Transverse colon (tissue), 4 donors: Measurements from ENCODE around the gene COPS7A. TPM values are rescaled to one million over a fixed set of nuclear protein-coding genes. Genes with fewer than 3 reads are reported as not detected.
"Not testable (repeated sequence)": the region's sequence is repeated elsewhere in the genome, so short reads cannot be mapped to it uniquely, and the experiment has no call there.

Source experiments
- DNase-seq: peaks from one replicate; pipeline ENCODE4 v3.0.0-alpha.2; 2019
- H3K27ac ChIP-seq, 4 donors: fragments of 200-600 bp; sonication (generic); 2 replicates each; pipeline ENCODE4 v1.5.1; 2016 to 2018; ENCODE audit warnings: inconsistent platforms in 4 of 4
- H3K27me3 ChIP-seq: fragments of 200-600 bp; sonication (generic); 2 replicates; pipeline ENCODE4 v1.5.1; 2017; ENCODE audit warnings: inconsistent platforms
- H3K36me3 ChIP-seq, 4 donors: fragments of 200-600 bp; sonication (generic); 2 replicates each; pipeline ENCODE4 v1.5.1; 2017 to 2019; ENCODE audit warnings: inconsistent platforms in 4 of 4
- H3K4me1 ChIP-seq, 4 donors: fragments of 200-600 bp; sonication (generic); 2 replicates each; pipeline ENCODE4 v1.5.1; 2017 to 2020; ENCODE audit warnings: inconsistent platforms in 4 of 4
- H3K4me3 ChIP-seq, 4 donors: fragments of 200-600 bp; sonication (generic); 1 replicate in 1 of 4; 2 replicates in 3 of 4; pipeline versions ENCODE4 v1.5.1 to v1.6.1; 2017 to 2019; ENCODE audit warnings: inconsistent platforms in 4 of 4
- H3K9me3 ChIP-seq, 2 donors: fragments of 200-600 bp; sonication (generic); 2 replicates each; pipeline ENCODE4 v1.5.1; 2017 to 2019; ENCODE audit warnings: inconsistent platforms in 2 of 2
- CTCF ChIP-seq, 5 experiments: fragments of 200-600 bp in 3 of 5; fragments of 450-650 bp in 2 of 5; sonication (generic) in 3 of 5; IDR thresholded peaks; 1 replicate in 2 of 5; 2 replicates in 3 of 5; pipeline ENCODE4 v1.5.1; 2016 to 2017; ENCODE audit warnings: antibody characterized with exemption in 5 of 5, inconsistent platforms in 3 of 5, mild to moderate bottlenecking in 2 of 5, moderate library complexity in 1 of 5
- EP300 ChIP-seq: sonication (generic); formaldehyde crosslinking; IDR thresholded peaks from one replicate; pipeline ENCODE4 v1.6.1; 2017; ENCODE audit warnings: antibody characterized with exemption, low read depth
- POLR2A ChIP-seq: fragments of 450-650 bp; IDR thresholded peaks from one replicate; pipeline ENCODE4 v1.6.1; 2016; ENCODE audit warnings: antibody characterized with exemption, mild to moderate bottlenecking, moderate library complexity
- POLR2AphosphoS5 ChIP-seq, 3 donors: sonication (generic); formaldehyde crosslinking; IDR thresholded peaks; one replicate each; pipeline ENCODE4 v1.6.1; 2016; ENCODE audit warnings: antibody characterized with exemption in 3 of 3
- WGBS, 2 donors: methylation state at CpG; one replicate each; pipeline ENCODE4 v1.1.5; 2018; ENCODE audit warnings: low coverage in 1 of 2; 5-methylcytosine and 5-hydroxymethylcytosine counted together
- in situ Hi-C, 4 donors: fragments of 200-750 bp; cut with MboI; loops; one replicate each; pipeline versions ENCODE4 v1.15.0 to v1.15.1; 2017; ENCODE audit warnings: low sequenced_read_pairs in 3 of 4, low pct_ligation_motif_present in 1 of 4, low pct_unique_long_range_greater_than_20kb in 1 of 4
- intact Hi-C: fragments of 100-400 bp; cut with DNase I; formaldehyde crosslinking; loops from one replicate; pipeline ENCODE4 v1.15.1; 2023; ENCODE audit warnings: low total_unique reads
- total RNA-seq, 4 donors: library from RNA; depleted of rRNA; stranded (reverse); fragments of >200 nt; gene quantifications; one replicate each; pipeline ENCODE4 v1.1.0, GENCODE V29; 2016

The COPS7A gene
- total RNA-seq, 4 donors from 2014 or later, result 13.1 to 44.9 (median 36.9) TPM

- Histone ChIP-seq H3K27me3 (peaks cover 75% of the 10 kb centered on the region), H3K4me1 (peaks cover 12 to 13% (median 13%) of the 10 kb centered on the region in 4 donors), H3K9me3 (no peaks in the 10 kb centered on the region), H3K27ac (no peak overlapping the region), H3K4me3 (peak overlapping the region; percentile 33 to 50 (median 42)), H3K36me3 (no peaks in the 10 kb centered on the region)
- WGBS, 2 donors, result 2% methylated on average over 41 of the region's 65 CpGs; no CpG with 5 or more reads in 1 of the 2 donors
- in situ Hi-C loops, result no loop called here
- no peak for TF ChIP-seq POLR2AphosphoS5 (IDR thresholded peaks at IDR 0.05)
- no peak for TF ChIP-seq EP300
- no peak for TF ChIP-seq CTCF (IDR thresholded peaks at IDR 0.05)
- TF ChIP-seq POLR2A, result no peak
- intact Hi-C loops, result no loop called here
- DNase-seq, result peak; percentile 13
These were observed 23.7 kb upstream of the COPS7A start for GRCh38 chr12:6699989-6700645.

GRCh38 chr12:6700646-6701051 lies 23.2 kb upstream of the COPS7A start, which contains the start of gene PIANP:
Gene PIANP (minus strand): TSS chr12:6700815. CDS start chr12:6698061, 2,754 bp downstream.
- no peaks in the 10 kb centered on the region for H3K36me3 ChIP-seq
- no peak within 1 kb of the TSS for H3K27ac ChIP-seq
- H3K9me3 ChIP-seq, result no peaks in the 10 kb centered on the region
- peaks cover 12 to 13% (median 13%) of the 10 kb centered on the region in 4 donors for H3K4me1 ChIP-seq
- H3K4me3 ChIP-seq, result peak within 1 kb of the TSS; percentile 33 to 50 (median 42)
- intact Hi-C loops, result no loop called here
- peaks cover 80% of the 10 kb centered on the region for H3K27me3 ChIP-seq
- in situ Hi-C loops, result no loop called here
- DNase-seq, result peak; percentile 48
- 17% methylated on average over 5 of the region's 43 CpGs; no CpG with 5 or more reads in 1 of the 2 donors for WGBS, 2 donors
- TF ChIP-seq EP300 (no peak), CTCF (IDR thresholded peaks at IDR 0.05) (no peak), POLR2AphosphoS5 (IDR thresholded peaks at IDR 0.05) (no peak), POLR2A (no peak)

GRCh38 chr12:6701078-6701768 lies 22.6 kb upstream of the COPS7A start:
- in situ Hi-C loops (no loop called here), intact Hi-C loops (no loop called here)
- Histone ChIP-seq H3K4me3 (peak overlapping the region in 3 of 4 donors; percentile 33 to 50 (median 41)), H3K9me3 (no peaks in the 10 kb centered on the region), H3K36me3 (no peaks in the 10 kb centered on the region), H3K27ac (no peak overlapping the region), H3K27me3 (peaks cover 85% of the 10 kb centered on the region), H3K4me1 (peaks cover 12 to 13% (median 13%) of the 10 kb centered on the region in 4 donors)
- DNase-seq, result no peak
- TF ChIP-seq CTCF (IDR thresholded peaks at IDR 0.05) (no peak), POLR2A (no peak), POLR2AphosphoS5 (IDR thresholded peaks at IDR 0.05) (no peak), EP300 (no peak)
- WGBS, 2 donors, result 39 to 63% methylated on average over 1 to 13 of the region's 13 CpGs

- intact Hi-C loops, result no loop called here
- TF ChIP-seq POLR2A (no peak), POLR2AphosphoS5 (IDR thresholded peaks at IDR 0.05) (no peak), CTCF (IDR thresholded peaks at IDR 0.05) (no peak), EP300 (no peak)
- no peak overlapping the region for H3K27ac ChIP-seq
- no peaks in the 10 kb centered on the region for H3K36me3 ChIP-seq
- no peak for DNase-seq
- WGBS, 2 donors, result 12 to 80% methylated on average over 1 to 10 of the region's 10 CpGs
- no peak overlapping the region for H3K4me3 ChIP-seq
- in situ Hi-C loops, result no loop called here
- H3K27me3 ChIP-seq, result peaks cover 93% of the 10 kb centered on the region
- no peaks in the 10 kb centered on the region for H3K9me3 ChIP-seq
- H3K4me1 ChIP-seq, result peaks cover 12 to 13% (median 13%) of the 10 kb centered on the region in 4 donors
These were observed 20.2 kb upstream of the COPS7A start for GRCh38 chr12:6703631-6704030.

GRCh38 chr12:6708351-6708750 lies 15.5 kb upstream of the COPS7A start:
- in situ Hi-C loops, H3K36me3 ChIP-seq, H3K27ac ChIP-seq, H3K4me1 ChIP-seq, intact Hi-C loops, DNase-seq, H3K4me3 ChIP-seq, H3K9me3 ChIP-seq: not testable (repeated sequence)
- WGBS, 2 donors, result 94% methylated on average over 20 of the region's 21 CpGs; no CpG with 5 or more reads in 1 of the 2 donors
- H3K27me3 ChIP-seq, result peaks cover 67% of the 10 kb centered on the region
